ENCODE measurements around the gene PYROXD2. TPM values are rescaled to one million over a fixed set of nuclear protein-coding genes. Genes with fewer than 3 reads are reported as not detected.

The PYROXD2 gene
- total RNA-seq, 2 experiments from 2014 or later, result 0.41 to 4.3 TPM

DNA sequence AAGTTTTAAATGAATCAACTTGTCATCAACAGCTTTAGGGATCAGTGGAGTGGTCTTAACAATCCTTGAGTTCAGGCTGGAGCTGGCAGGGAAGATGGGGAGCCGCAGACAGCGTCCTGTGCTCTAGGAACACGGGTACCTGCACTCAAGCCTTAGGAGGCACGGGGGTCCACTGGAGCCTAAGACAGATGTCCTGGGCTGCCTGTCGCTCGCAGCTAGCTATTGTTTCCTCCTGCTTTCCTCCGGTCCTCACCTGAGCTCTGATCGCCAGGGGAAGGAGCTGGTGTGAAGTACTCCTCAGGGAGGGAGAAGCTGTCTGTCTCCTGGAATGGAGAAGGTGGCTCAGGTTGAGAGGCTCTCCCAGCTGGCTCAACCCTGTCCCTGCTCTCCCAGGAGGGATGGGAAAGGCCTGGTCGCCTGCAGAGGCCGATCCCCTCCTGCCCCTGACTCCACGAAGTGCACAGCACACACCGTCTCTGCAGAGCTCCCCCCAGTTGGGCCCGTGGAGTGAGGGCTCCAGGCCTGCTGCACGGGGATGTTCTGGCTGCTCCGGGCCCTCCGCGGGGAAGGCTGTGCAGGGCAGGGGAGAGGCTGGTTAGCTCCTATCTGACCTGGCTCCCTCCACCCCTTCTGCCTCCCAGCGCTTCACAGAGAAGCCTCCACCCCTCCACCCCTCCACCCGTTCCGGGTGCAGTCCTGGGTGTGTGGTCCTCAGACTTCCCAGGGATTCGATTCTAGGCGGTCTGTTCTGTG lies 14.5 kb upstream of the PYROXD2 start:
- Histone ChIP-seq H3K79me2 (ENCODE audit: insufficient read depth, low read depth, low read length) (no peaks in the 10 kb centered on the region), H3K9me3 (ENCODE audit: low read length) (peaks cover 5% of the 10 kb centered on the region; the same call in 1 of the 2 replicates), H3K4me1 (ENCODE audit: insufficient read depth, low read length, poor library complexity, severe bottlenecking) (no peaks in the 10 kb centered on the region), H3K36me3 (ENCODE audit: insufficient read depth, low read length) (peaks cover 64% of the 10 kb centered on the region), H3K27ac (ENCODE audit: low read depth, low read length, poor library complexity, severe bottlenecking) (no peak overlapping the region), H2AFZ (ENCODE audit: low read length) (no peak overlapping the region), H3K4me3 (ENCODE audit: low read depth, low read length, poor library complexity, severe bottlenecking) (no peak overlapping the region), H4K20me1 (ENCODE audit: insufficient read depth, low read length) (no peaks in the 10 kb centered on the region), H3K4me2 (ENCODE audit: low read length) (no peak overlapping the region), H3K9me2 (ENCODE audit: insufficient read depth, low read length) (no peaks in the 10 kb centered on the region)
- TF ChIP-seq, protein P1, sequence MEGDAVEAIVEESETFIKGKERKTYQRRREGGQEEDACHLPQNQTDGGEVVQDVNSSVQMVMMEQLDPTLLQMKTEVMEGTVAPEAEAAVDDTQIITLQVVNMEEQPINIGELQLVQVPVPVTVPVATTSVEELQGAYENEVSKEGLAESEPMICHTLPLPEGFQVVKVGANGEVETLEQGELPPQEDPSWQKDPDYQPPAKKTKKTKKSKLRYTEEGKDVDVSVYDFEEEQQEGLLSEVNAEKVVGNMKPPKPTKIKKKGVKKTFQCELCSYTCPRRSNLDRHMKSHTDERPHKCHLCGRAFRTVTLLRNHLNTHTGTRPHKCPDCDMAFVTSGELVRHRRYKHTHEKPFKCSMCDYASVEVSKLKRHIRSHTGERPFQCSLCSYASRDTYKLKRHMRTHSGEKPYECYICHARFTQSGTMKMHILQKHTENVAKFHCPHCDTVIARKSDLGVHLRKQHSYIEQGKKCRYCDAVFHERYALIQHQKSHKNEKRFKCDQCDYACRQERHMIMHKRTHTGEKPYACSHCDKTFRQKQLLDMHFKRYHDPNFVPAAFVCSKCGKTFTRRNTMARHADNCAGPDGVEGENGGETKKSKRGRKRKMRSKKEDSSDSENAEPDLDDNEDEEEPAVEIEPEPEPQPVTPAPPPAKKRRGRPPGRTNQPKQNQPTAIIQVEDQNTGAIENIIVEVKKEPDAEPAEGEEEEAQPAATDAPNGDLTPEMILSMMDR (conservative IDR thresholded peaks at IDR 0.05; ENCODE audit: low read length), result no peak
- no peak for TF ChIP-seq EZH2phosphoT487 (IDR thresholded peaks at IDR 0.05; ENCODE audit: borderline replicate concordance, low read depth, low read length)
- no peak for DNase-seq (ENCODE audit: low spot score)
- POLR2A ChIA-PET, result no interaction called here
- BruUV-seq (replicated peaks), result no TSS peak
- intact Hi-C loops (cut with micrococcal nuclease; ENCODE audit: unreplicated experiment), result loop anchor here (5.0 kb wide), 1 partner anchor 233 kb away; no protein-coding TSS in a partner anchor
- CTCF ChIA-PET (ENCODE audit: unreplicated experiment), result interaction anchor here (1.3 kb wide), 1 partner anchor 116 kb away, joined by 4 read pairs; no protein-coding TSS in a partner anchor

DNA sequence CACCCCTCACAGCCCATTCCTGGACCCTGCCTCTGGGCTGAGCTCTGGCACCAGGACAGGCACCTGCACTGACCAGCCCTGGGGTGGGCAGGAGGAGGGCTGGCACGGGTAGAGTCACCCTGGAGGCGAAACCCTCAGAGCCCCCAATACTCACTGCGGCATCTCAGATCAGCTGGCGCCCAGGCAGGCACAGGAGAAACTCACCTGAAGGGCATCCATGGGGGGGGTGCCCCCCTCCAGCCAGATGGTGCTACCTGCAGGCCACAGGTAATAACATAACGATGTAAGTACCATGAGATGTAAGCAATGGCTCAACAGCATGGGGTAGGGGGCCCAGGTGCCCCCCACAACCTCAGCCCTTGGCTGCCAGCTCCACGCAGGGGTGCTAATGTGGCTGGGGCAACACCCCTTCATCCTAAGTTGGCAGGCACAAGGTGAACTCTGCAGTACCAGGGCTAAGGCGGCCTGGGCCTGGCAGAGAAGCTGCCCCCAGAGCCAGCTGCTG lies 12.1 kb upstream of the PYROXD2 start:
- H3K36me3 ChIP-seq (ENCODE audit: insufficient read depth, low read length), result peaks cover 44% of the 10 kb centered on the region
- CTCF ChIA-PET (ENCODE audit: unreplicated experiment), result no interaction called here
- no peak overlapping the region for H2AFZ ChIP-seq (ENCODE audit: low read length)
- BruUV-seq (replicated peaks), result no TSS peak
- DNase-seq (ENCODE audit: low spot score), result no peak
- no peaks in the 10 kb centered on the region for H3K79me2 ChIP-seq (ENCODE audit: insufficient read depth, low read depth, low read length)
- no peak overlapping the region for H3K4me2 ChIP-seq (ENCODE audit: low read length)
- H3K4me1 ChIP-seq (ENCODE audit: insufficient read depth, low read length, poor library complexity, severe bottlenecking), result no peaks in the 10 kb centered on the region
- H4K20me1 ChIP-seq (ENCODE audit: insufficient read depth, low read length), result no peaks in the 10 kb centered on the region
- peaks cover 4% of the 10 kb centered on the region; the same call in 1 of the 2 replicates for H3K9me3 ChIP-seq (ENCODE audit: low read length)
- TF ChIP-seq, protein P1 (conservative IDR thresholded peaks at IDR 0.05; ENCODE audit: low read length), result no peak
- TF ChIP-seq EZH2phosphoT487 (IDR thresholded peaks at IDR 0.05; ENCODE audit: borderline replicate concordance, low read depth, low read length), result no peak
- no peaks in the 10 kb centered on the region for H3K9me2 ChIP-seq (ENCODE audit: insufficient read depth, low read length)
- no peak overlapping the region for H3K4me3 ChIP-seq (ENCODE audit: low read depth, low read length, poor library complexity, severe bottlenecking)
- POLR2A ChIA-PET, result interaction anchor here (0.8 kb wide), 1 partner anchor 259 kb away, joined by 3 read pairs; no protein-coding TSS in a partner anchor
- H3K27ac ChIP-seq (ENCODE audit: low read depth, low read length, poor library complexity, severe bottlenecking), result no peak overlapping the region
- intact Hi-C loops (cut with micrococcal nuclease; ENCODE audit: unreplicated experiment), result loop anchor here (5.0 kb wide), 1 partner anchor 235 kb away; no protein-coding TSS in a partner anchor
